HG03060 (cell line): ENCODE measurements around the gene CEP170.

ENCODE experiments used
- ATAC-seq: cut with Tn5 transposase; IDR thresholded peaks from one replicate; pipeline ENCODE4 v1.9.1; 2021; ENCODE audit warnings: low read depth, moderate number of reproducible peaks; ENCODE audit not compliant: unreplicated experiment

Gene CEP170

DNA sequence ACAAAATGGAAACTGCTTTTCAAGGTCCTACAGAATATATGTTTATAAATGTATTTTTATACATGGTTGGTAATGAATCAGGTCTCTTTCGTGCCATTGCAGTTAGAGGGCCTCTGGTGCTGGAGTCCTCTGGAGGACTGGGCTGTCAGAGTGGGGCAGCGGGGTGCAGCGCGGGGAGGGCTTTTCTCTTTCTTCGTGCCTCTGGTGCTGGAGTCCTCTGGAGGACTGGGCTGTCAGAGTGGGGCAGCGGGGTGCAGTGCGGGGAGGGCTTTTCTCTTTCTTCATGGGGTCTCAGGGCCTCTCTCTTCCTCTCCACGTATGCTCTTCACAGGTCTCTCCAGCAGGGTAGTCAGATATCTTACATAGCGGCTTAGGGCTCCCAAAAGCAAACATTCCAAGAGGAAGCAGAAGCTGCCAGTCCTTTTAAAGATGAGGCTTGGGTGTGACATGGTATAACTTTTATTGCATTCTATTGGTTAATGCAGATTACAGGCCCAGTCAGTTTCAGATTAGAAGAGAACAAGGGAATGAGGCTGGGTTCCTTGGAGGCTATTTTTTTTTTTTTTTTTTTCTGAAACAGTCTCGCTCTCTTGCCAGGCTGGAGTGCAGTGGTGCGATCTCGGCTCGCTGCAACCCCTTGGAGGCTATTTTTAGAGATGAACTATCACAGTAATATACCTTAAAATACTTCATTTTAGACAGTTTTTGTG is 13.8 kb upstream of the CEP170 start:
- ATAC-seq: no peak

DNA sequence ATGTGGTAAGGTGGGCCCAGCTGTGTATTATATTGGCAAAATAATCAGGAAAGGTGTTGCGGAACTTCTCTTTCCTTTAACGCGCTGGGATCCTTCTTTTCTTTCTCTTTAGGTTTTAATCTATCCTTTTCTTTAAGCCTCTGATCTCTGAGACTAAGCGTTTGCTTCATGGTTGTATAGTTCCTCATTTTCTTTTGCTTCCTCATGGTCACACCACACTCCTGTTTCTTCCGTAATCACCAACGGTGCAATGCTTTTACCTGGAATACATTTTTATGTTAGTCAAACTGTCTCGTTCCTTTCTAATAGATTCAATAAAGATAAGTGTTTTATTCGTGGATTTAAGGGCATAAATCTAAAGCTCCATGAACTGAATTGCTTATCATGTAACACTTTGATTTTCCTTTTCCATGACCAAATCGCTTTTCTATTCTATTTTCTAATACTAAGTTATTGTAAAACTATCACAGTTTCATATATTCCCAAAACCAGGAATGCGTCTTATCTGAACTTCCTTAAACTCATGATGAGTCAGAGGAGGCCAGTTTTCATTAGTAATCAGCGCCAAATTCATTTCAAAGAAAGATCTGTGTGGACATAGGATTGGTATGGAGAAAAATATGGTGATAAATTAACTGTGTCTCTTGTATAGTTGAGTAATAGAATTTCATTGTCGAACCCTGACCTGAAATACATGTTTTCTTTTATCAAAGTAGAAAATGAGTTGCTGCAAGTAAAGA is 13.0 kb upstream of the CEP170 start:
- no peak for ATAC-seq

DNA sequence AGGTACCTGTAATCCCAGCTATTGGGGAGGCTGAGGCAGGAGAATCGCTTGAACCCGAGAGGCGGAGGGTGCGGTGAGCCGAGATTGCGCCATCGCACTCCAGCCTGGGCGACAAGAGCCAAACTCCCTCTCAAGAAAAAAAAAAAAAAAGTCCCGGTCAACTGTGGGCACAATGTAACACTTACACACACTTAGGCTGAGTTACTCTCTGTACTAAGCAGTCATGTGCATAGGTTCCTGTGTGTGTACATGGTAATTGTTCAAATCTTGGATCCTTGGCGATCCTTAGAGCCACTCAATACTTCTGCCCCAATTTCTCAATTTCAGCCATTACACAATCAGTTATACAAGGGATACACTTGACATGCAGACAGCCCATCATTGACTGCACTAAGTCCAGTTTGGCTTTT is 12.4 kb upstream of the CEP170 start:
- ATAC-seq: no peak

DNA sequence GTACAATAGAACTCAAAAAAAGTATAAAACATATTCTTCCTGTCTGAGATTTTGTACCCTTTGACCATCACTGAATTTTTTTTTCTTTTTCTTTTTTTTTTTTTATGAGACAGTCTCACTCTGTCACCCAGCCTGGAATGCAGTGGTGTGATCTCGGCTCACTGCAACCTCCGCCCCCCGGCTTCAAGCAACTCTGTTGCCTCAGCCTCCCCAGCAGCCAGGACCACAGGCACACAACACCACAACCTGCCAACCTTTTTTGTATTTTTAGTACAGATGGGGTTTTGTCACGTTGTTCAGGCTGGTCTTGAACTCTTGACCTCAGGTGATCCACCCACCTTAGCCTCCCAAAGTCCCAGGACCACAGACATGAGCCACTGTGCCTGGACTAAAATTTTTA is 11.2 kb upstream of the CEP170 start:
- no peak for ATAC-seq

DNA sequence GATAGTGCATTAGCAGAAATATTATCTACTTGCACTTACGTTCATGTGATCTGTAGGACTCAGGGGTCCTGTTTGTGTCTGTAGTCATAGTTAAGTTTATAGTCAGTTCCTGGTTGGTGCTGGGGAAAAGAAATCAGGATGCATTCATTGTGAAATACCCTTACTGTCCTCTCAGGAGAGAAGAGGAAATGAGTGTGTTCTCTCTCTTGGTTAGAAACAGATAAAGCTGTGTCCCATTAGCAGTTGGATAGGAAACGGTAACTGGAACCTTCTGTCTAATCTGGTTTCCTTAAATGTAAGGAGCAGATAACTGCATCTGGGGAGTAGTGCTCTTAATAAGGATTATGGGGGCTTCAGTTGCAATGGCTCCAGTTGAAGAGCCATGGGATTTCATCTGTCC is 9.6 kb upstream of the CEP170 start:
- ATAC-seq: no peak

DNA sequence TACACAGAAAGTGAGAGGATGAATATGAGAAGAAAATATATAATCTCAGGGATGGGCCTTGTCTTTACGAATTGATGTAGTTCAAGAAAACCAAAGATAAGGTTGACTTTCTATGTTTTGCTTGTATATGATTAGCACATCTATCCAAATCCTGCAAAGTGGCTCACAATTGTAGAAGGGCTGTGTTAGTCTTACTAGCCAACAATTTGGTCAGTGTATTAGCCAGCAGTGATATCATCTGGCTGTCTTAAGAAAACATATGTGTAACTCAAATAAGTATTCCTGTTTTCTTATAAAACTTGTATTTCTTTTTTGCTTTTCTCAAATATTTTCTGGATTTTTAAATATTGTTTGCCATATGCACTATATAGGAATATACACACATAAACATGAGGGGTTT is 6.3 kb upstream of the CEP170 start:
- ATAC-seq: no peak

DNA sequence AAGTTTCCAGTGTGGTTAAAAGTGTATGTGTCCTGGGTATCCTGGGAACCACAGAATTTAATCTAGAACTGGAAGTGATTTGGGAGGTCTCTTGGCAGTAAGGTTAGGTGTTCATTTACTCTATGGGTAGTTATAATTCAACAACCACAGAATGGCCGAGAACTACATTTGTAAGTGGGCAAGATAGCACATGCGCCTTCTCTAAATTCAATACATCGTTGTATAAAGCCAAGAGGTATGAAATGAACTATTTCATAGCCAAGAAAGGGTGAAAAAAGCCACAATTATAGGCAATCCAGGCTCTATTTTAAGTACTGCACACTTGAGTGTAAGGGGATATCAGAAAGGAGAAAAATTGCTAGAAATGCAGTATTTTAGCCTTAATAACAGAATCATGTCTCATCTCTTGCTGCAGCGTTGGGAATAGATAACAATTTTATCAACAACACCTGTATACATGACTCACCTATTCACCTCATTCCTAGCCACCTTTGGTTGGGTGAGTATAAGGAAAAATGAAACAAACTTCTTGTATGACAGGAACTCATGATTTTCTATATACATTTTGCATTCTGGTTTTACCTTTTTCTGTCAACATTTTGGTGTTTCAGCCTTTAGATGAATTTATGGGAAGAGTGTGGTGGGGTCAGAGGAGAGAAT is 5.3 kb upstream of the CEP170 start:
- no peak for ATAC-seq

DNA sequence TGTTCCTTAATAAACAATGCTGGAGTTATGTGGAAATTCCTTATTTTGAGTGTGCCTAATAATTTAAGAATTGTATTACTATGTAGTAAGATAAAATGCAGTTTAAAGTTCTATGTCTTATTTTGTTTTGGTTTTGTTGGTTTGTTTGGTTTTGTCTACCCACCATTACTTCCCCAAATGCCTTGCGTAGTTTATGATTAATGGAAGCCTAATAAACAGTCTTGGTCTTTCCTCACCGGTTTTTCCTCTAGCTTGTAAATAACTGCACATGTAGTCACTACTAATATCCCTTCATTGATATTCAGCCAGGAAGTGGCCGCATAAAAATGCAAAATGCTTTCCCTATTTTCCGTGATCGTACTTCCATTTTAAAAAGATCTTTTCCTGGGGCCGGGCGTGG is 3.6 kb upstream of the CEP170 start:
- no peak for ATAC-seq

DNA sequence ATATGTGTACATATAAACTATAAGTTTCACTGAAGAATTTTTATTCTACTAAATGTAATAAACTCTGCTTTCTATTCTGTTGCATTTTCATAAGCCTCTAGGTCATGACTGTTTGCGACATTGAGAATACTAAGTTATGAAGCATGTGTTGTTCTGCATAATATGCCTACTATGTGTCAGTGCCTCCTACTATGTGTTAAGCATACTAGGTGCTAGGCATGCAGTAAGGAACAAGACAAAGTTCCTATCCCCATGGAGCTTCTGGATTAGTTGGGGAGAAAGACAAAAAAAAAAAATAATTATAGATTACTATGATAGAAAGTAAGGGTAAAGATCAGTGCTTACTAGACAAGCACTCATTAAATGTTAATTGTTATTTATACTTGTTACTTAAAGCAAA is 2.1 kb upstream of the CEP170 start:
- no peak for ATAC-seq

DNA sequence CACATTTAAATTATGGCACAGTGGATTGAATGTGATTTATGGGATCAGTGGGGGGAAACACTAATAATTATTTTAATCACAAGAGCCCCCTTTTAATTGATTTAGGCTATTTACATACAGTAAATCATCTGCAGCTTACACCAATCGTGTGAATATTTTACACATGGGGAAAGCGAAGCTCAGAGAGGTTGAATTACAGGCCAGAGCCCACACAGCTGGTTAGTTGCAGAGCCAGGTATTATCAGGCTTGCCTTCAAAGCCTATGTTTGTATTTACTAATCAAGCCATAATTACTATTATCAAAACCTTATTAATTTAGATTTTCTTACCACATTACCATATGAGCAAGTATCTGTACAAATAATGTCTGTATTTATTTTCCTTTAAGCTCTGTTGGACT is 1.5 kb upstream of the CEP170 start:
- no peak for ATAC-seq

DNA sequence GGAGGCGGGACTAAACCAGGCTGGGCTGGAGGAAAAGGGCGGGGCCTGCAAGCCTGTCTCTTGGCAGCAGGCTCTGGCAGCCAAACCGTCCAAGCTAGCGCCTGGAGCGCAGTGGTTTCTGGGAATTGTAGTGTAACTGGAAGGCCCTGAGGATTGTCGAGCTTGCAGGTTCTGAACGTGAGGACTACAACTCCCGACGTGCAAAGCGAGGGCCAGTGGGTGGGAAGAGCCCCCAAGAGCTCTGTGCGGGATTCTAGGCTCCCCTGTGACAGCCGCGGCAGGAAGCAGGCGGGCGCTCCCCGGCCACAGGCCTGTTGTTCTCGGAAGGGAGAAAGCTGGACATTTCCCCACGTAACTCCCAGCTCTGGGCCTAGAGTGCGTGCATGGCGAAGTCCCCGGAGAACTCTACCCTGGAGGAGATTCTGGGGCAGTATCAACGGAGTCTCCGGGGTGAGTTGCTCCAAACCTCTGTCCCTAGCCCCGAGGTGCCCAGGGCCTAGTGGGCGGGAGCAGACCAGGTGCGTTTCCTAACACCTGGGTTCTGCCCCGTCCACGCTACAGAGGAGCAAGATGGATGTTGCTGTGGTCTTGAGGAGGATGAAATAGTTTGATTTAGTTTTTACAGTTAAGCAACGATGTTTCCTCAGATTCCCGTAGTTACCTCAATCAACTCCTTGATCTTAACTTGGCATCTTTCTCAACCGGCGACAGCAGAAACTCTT is 871 bp upstream of the CEP170 start, which contains the start of gene SDCCAG8:
SDCCAG8 (plus strand) TSS at position 251 of the 722 bp plus-strand sequence; CDS start at position 384, 133 bp downstream.
- ATAC-seq: peak; percentile 75

DNA sequence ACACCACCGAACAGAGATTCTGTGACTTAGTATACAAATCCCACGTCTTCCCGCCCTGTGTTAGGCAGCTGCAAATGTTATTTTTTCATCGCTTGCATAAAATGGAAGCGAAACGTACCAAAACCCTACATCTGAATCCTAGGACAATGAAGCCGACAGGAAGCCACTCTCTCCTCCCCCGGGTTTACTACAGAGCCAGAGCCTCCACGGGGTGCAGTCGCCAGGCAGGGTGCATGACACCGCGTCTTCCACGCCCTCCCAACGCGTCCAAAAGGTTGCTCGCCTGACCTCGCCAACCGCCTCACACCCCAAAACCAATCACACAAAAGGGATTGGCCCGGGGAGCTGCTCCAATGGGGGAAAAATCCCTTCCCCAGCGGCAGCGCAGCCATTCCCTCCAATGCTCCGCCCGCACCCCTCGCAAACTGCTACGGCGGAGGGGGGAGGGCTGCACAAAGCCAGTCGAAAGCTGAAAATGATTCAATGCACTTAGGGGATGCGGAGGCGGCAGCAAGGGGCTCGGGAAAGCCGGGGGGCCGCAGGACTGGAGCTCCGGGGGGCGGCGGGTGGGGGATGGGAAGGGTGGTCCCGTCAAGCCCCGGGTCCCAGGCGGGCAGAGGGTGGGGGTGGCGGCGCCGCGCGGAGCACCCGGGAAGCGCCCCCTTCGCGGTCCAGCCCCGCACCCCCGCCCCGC is 701 bp downstream of the CEP170 start:
- ATAC-seq: no peak

DNA sequence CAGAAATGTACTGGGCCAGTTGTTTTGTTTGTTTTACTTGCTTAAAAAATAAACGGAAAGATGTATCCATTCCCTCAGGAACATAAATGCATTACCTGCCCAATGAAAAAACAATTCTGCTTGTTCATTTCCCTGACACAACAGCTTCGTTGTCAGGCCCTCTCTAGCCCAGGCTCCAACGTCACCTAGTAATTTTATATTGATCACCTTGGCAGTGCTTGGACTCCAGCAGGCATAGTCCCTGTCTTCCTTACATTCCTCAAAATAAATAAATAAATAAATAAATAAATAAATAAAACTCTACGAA is 1.2 kb downstream of the CEP170 start:
- no peak for ATAC-seq

DNA sequence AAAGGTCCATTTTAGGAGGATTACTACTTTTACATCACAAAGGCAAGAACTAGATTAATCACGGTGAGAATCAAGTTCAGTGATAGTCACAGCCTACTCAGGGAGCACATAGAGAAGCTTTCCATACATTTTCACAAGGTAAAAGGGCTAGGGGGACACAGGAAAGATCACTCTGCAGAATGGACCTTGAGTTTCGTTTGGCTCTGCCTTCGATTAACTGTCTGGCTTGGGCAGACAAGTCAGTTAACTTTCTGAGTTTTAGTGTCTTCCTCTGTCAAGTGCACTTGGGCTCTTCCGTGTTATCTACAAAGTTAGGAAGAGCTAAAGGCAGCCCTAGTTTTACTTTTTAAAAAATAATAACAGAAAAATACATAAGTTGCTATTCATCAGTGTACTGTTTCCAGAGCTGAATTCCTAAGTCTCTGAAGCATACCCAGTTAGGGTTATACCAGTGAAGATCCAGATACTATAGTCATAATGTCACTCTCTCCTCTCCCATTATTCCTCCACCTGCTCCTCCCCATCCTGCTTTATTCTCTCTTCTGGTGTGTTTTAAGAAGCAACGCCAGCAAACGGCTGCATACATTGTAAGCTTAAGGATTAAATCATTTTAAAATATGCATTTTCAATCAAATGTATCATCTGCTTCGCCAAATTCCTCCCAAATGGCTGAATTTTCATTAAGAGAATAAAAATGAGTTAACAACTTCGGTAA is 1.7 kb downstream of the CEP170 start:
- ATAC-seq: no peak

DNA sequence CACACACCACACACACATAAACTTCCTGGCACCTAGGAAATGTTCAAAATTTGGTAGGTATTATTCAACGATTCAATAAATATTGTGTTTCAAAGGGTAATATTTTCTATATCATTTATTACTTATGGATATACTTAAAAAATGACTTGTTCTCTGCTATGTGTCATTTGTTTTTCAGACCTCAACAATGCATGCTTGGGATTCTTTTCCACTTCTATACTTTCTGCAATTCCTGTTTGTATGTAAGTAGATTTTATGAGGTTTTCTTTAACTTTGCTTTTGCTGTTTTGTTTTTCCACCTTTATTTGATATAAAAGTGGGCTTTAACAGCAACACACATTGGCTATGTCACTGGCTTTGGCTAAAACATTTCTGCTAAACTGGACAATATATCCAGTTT is 3.5 kb downstream of the CEP170 start:
- no peak for ATAC-seq

DNA sequence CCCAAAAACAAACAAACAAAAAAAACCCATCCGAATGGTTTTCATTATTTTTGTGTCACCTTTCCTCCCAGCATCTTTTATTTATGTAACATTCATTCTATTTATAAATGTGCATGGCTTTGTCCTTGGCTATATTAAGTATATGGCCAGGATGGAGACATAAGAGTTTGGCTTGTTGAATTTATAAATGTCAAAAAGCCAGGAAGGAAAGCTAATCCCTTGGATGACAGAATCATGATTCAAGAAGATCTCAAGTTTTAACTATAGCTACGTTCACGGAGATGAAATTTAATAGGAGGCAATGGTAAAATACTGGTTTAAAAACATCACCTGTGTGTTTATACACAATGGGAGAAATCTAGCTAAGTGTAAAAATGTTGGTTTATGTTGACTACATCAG is 5.0 kb downstream of the CEP170 start:
- no peak for ATAC-seq

DNA sequence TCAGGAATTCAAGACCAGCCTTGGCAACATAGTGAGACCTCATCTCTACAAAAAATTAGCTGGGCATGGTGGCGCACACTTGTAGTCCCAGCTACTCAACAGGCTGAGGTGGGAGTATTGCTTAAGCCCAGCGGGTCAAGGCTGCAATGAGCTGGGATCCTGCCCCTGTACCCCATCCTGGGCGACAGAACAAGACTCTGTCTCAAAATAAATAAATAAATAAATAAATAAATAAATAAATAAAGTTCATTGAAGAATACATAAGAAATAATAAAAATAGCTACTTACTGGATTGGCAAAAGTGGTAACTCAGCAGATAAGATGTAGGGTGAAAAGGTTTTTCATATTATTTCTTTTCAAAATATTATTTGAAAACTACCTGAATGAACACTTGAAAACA is 5.9 kb downstream of the CEP170 start:
- no peak for ATAC-seq

DNA sequence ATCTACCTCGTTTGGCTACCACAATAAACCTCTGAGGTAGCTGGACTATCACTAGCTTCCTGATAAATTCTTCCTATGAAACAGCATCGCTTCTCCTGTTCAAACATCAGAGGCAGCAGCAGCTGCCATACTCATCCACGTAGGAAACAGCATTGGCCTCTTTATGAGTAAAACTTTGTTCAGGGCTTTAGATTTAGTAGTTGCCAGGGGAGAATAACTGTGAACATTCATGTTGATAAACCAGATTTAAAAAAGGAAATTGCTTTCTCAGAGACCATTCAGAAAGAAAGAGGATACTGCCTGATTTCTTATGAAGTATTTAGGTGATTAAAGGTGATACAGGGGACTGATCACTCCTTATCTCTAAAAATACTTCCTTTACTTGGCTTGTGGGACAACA is 7.2 kb downstream of the CEP170 start:
- ATAC-seq: no peak

DNA sequence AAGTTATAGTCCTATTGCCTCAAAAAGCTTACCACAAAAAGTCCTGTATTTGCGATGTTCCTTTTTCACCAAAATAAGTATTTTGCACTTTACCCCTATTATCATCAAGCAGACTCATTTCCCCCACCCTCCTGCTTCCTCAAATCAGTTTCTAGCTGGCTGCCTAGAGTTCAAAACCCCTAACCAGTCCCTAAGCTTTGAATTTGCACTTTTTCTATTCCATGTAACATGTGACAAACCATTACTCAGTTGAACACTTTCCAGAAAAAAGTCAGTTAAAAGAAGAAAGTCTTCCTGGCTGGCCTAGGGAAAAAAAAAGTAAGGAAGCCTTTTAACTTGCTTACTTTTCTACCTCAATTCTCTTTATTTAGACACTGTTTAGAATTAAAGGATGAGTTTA is 8.2 kb downstream of the CEP170 start:
- no peak for ATAC-seq

DNA sequence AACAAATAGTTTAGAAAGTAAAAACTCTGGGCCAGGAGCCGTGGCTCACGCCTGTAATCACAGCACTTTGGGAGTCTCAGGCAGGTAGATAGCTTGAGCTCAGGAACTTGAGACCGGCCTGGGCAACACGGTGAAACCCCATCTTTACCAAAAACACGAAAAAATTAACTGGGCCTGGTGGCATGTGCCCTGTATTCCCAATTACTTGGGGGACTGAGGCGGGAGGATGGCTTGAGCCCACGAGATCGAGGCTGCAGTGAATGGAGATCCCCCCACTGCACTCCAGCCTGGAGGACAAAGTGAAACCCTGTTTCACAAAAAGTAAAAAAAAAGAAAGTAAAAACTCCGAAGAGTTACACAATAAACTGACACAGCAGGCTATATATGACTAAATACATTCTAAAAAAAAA is 10.6 kb downstream of the CEP170 start:
- ATAC-seq: no peak
